Left ventricle myocardium inferior (tissue), 1 donor: ENCODE results near the gene KCNC3. TPM values are rescaled to one million over a fixed set of nuclear protein-coding genes. Genes with fewer than 3 reads are reported as not detected.

Experiments
- DNase-seq: peaks from one replicate; pipeline ENCODE4 v3.0.0-alpha.2; 2020
- H3K27ac ChIP-seq: fragments of 200-600 bp; replicated peaks from 2 replicates; pipeline ENCODE4 v1.8.0; 2021
- H3K27me3 ChIP-seq: fragments of 200-600 bp; 2 replicates; pipeline ENCODE4 v1.8.0; 2021; ENCODE audit warnings: low read depth
- H3K36me3 ChIP-seq: fragments of 200-600 bp; 2 replicates; pipeline ENCODE4 v1.8.0; 2021
- H3K4me1 ChIP-seq: fragments of 200-600 bp; 2 replicates; pipeline ENCODE4 v1.8.0; 2021
- H3K4me3 ChIP-seq: fragments of 200-600 bp; 2 replicates; pipeline ENCODE4 v1.8.0; 2021; ENCODE audit warnings: mild to moderate bottlenecking, moderate library complexity
- H3K9me3 ChIP-seq: fragments of 200-600 bp; replicated peaks from 2 replicates; pipeline ENCODE4 v1.8.0; 2021
- intact Hi-C: fragments of 100-400 bp; cut with micrococcal nuclease; formaldehyde crosslinking; loops from one replicate; pipeline ENCODE4 v1.11.0; 2022
- total RNA-seq: library from RNA; stranded (reverse); fragmentation: NEBNext Ultra II Directional; extraction: Animal tissue kit (Norgen Biotek cat#: 25700); gene quantifications from one replicate; pipeline ENCODE4 v1.2.1, GENCODE V29; 2021
- TF ChIP-seq, protein P1 (sequence below): fragments of 200-600 bp; IDR thresholded peaks from 2 replicates; pipeline ENCODE4 v1.8.0; 2021; ENCODE audit warnings: antibody characterized with exemption, mild to moderate bottlenecking, borderline replicate concordance
- donor health status: DM: no; HTN: yes; CAD: no; lungs with severe emphysema.

Gene KCNC3
- total RNA-seq, 1 donor from 2014 or later, result 2.6 TPM

- Histone ChIP-seq H3K4me1 (peaks cover 9% of the 10 kb centered on the region), H3K27ac (no peak overlapping the region), H3K9me3 (peaks cover 11% of the 10 kb centered on the region), H3K4me3 (no peak overlapping the region), H3K36me3 (peaks cover 14% of the 10 kb centered on the region), H3K27me3 (peaks cover 43% of the 10 kb centered on the region)
- no peak for DNase-seq
- intact Hi-C loops, result no loop called here
- TF ChIP-seq, protein P1, sequence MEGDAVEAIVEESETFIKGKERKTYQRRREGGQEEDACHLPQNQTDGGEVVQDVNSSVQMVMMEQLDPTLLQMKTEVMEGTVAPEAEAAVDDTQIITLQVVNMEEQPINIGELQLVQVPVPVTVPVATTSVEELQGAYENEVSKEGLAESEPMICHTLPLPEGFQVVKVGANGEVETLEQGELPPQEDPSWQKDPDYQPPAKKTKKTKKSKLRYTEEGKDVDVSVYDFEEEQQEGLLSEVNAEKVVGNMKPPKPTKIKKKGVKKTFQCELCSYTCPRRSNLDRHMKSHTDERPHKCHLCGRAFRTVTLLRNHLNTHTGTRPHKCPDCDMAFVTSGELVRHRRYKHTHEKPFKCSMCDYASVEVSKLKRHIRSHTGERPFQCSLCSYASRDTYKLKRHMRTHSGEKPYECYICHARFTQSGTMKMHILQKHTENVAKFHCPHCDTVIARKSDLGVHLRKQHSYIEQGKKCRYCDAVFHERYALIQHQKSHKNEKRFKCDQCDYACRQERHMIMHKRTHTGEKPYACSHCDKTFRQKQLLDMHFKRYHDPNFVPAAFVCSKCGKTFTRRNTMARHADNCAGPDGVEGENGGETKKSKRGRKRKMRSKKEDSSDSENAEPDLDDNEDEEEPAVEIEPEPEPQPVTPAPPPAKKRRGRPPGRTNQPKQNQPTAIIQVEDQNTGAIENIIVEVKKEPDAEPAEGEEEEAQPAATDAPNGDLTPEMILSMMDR, result no peak
These were observed 20.2 kb downstream of the KCNC3 start for GRCh38 chr19:50308991-50309390.

DNA sequence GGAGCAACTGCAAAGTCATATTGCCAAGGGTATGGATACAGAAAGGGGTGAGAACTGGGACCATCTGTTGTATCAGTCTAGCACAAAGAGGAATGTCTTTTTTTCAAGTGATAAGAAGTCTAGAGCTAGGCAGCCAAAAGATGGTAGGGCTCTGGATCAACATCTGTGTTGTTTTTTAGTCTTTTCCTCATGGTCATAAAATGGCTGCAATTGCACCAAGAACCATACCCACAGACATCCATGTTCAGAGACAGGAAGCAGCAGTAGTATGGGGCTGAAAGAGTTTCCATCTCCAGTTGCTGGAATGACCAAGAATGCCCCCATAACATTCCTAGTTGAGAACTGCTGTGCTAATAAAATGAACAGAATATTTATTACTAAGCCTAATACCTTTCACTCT is 25.6 kb downstream of the KCNC3 start:
- no peak for DNase-seq
- Histone ChIP-seq H3K27me3 (peaks cover 3% of the 10 kb centered on the region), H3K4me1 (no peaks in the 10 kb centered on the region), H3K36me3 (peaks cover 37% of the 10 kb centered on the region), H3K4me3 (no peak overlapping the region), H3K9me3 (peaks cover 19% of the 10 kb centered on the region), H3K27ac (no peak overlapping the region)
- intact Hi-C loops, result no loop called here
- TF ChIP-seq, protein P1, result no peak

DNA sequence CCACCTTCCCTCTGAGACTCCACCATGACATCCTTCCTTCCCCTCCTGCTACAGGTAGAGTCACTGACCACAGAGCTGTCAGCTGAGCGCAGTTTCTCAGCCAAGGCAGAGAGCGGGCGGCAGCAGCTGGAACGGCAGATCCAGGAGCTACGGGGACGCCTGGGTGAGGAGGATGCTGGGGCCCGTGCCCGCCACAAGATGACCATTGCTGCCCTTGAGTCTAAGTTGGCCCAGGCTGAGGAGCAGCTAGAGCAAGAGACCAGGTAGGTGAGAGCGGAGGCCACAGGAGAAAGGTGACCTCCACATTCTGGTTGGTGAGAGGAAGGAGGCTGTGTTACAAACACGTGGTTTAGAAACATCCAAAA is 27.6 kb downstream of the KCNC3 start:
- TF ChIP-seq, protein P1, result no peak
- Histone ChIP-seq H3K4me1 (no peaks in the 10 kb centered on the region), H3K9me3 (peaks cover 8% of the 10 kb centered on the region), H3K27ac (no peak overlapping the region), H3K27me3 (peaks cover 8% of the 10 kb centered on the region), H3K36me3 (peaks cover 37% of the 10 kb centered on the region), H3K4me3 (no peak overlapping the region)
- intact Hi-C loops, result no loop called here
- no peak for DNase-seq

- TF ChIP-seq, protein P1, result no peak
- peaks cover 8% of the 10 kb centered on the region for H3K27me3 ChIP-seq
- peaks cover 8% of the 10 kb centered on the region for H3K9me3 ChIP-seq
- no peak overlapping the region for H3K27ac ChIP-seq
- H3K4me1 ChIP-seq, result no peaks in the 10 kb centered on the region
- H3K4me3 ChIP-seq, result no peak overlapping the region
- intact Hi-C loops, result no loop called here
- H3K36me3 ChIP-seq, result peaks cover 37% of the 10 kb centered on the region
- DNase-seq, result no peak
These were observed 28.2 kb downstream of the KCNC3 start for GRCh38 chr19:50300814-50301606.

- Histone ChIP-seq H3K4me1 (no peaks in the 10 kb centered on the region), H3K27me3 (peaks cover 8% of the 10 kb centered on the region), H3K9me3 (peaks cover 8% of the 10 kb centered on the region), H3K4me3 (no peak overlapping the region), H3K27ac (no peak overlapping the region), H3K36me3 (peaks cover 41% of the 10 kb centered on the region)
- intact Hi-C loops, result no loop called here
- DNase-seq, result no peak
- TF ChIP-seq, protein P1, result no peak
These were observed 29.1 kb downstream of the KCNC3 start for GRCh38 chr19:50300051-50300450.
